GM19324 (cell line): ENCODE results near the gene SOS1.
"Not testable (repeated sequence)": the region's sequence is repeated elsewhere in the genome, so short reads cannot be mapped to it uniquely, and the experiment has no call there.

Experiments used
- ATAC-seq: cut with Tn5 transposase; IDR thresholded peaks from one replicate; pipeline ENCODE4 v1.9.1; 2021; ENCODE audit warnings: mild to moderate bottlenecking, moderate library complexity; ENCODE audit not compliant: unreplicated experiment, low FRiP score

Gene SOS1

GRCh38 chr2:39139511-39140237 is 18.8 kb upstream of the SOS1 start:
- ATAC-seq = no peak

DNA sequence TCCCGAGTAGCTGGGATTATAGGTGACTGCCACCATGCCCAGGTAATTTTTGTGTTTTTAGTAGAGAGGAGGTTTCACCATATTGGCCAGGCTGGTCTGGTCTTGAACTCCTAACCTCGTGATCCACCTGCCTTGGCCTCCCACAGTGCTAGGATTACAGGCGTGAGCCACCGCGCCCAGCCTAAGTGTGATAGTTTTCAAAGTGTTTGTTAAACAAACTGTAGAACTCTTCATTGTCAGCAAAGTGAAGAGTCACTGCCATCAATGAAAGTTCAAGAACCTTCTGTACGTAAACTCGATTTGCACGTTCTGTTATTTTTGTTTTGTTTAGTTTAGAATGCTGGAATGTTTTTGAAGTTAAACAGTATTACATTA is 18.0 kb upstream of the SOS1 start:
- no peak for ATAC-seq

GRCh38 chr2:39138187-39138836 is 17.5 kb upstream of the SOS1 start:
- not testable (repeated sequence) for ATAC-seq

- no peak for ATAC-seq
These were observed 15.9 kb upstream of the SOS1 start for GRCh38 chr2:39136799-39137198.

DNA sequence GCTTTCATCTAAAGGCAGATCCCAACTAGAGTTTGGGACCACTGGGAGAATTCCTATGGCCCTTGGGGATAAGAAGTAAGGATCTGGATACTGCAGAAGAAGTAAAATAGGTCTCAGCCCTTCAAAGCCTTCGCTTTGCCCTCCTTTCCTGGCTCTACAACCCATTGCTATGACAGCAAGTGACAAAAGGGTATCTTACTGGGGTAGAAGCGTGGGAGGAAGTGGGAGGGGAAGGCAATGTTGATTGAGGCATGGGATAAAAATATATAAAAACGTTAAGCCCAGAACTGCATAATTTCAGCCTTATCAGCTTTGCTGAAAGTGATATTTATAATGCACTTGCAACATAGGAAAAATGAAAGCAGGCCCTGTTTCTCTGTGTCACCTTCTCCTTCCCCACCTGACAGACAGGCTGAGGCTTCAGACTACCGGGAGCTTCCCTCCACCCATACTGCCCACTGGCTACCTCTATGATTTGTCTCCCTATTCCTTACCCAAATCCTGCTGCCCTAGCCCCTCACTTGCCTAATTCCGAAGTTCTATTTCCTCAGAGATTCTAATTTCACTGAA is 14.9 kb upstream of the SOS1 start:
- ATAC-seq = no peak

GRCh38 chr2:39133215-39133851 is 12.5 kb upstream of the SOS1 start:
- no peak for ATAC-seq

- peak; percentile 49 for ATAC-seq
These were observed 8.1 kb upstream of the SOS1 start for GRCh38 chr2:39128919-39129391.

- peak; percentile 44 for ATAC-seq
These were observed 7.1 kb upstream of the SOS1 start for GRCh38 chr2:39127973-39128372.

DNA sequence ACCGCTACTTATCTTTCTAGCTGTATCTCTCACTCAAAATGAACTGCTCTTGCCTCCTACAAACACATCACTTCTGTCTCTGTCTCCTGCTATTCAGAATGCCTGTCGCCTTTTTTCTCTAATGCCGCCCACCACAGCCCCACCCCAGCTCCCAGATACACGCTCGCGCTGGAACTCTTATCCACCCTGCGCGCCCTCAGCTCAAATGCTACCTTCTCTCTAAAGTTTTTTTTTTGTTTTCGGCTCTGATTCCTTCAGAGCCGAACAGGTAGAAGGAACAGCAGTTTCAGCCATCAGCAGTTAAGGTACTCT is 3.9 kb upstream of the SOS1 start:
- no peak for ATAC-seq

DNA sequence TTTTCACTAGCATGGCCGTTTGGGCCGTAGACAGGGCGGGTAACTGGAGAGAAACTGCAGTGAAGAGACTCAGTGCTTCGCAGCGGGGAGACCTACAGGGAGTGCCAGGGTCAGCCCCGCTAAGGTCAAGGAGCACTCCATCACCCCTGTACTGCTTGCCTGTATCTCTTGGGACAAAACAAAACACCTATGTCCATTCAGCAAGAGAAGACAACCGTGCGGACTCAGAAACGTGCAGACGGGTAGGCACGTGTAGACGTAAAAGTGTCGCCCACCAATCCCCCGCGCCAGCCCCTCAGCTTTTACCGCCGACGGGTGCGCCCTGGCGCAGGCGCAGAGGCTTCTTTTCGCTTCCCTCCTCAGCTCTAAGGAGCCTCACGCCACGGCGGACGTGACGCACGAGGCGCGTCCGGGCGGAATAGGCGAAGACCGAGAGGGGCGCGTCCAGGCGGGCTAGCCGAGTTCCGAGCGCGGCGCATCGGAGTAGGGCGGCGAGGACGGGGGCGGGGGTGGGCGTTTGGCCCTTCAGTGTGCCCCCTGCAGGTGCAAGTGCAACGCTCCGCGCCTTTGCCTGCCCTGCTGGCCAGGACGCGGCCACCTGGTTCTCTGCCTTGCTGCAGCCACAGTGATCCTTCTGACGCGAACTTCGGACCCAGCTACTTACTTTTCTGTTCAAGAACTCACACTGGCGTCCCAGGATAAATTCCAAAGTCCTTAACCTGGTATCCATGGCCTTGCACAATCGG is 3.3 kb upstream of the SOS1 start:
- peak; percentile 66 for ATAC-seq

GRCh38 chr2:39123436-39123999 is 2.7 kb upstream of the SOS1 start:
- ATAC-seq = no peak

DNA sequence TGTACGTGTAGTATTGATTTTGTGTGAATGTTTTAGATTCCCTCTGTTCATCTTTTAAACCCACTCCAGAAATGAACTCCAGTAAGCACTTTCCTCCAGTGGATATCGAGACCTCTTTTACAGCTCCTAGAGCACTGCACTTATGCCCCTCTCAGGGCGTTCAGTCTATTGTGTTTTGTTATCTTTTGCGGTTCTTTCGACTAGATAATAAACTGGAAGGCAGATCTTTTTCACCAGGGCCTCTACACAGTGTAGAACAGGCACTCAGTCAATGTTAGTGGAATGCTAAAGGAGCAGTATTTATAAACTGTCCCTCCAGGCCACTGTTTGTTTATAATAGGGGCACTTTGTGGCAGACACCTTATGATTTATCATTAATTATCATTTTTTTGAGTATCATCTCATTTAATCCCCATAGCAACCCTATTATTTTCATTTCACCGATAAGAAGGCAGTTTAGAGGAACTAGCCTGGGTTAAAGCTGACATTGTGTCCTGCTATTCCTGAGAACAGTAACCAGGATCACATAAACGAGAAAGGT is 742 bp upstream of the SOS1 start:
- no peak for ATAC-seq

- ATAC-seq = peak; percentile 25
These were observed 405 bp downstream of the SOS1 start for GRCh38 chr2:39120521-39120770.

DNA sequence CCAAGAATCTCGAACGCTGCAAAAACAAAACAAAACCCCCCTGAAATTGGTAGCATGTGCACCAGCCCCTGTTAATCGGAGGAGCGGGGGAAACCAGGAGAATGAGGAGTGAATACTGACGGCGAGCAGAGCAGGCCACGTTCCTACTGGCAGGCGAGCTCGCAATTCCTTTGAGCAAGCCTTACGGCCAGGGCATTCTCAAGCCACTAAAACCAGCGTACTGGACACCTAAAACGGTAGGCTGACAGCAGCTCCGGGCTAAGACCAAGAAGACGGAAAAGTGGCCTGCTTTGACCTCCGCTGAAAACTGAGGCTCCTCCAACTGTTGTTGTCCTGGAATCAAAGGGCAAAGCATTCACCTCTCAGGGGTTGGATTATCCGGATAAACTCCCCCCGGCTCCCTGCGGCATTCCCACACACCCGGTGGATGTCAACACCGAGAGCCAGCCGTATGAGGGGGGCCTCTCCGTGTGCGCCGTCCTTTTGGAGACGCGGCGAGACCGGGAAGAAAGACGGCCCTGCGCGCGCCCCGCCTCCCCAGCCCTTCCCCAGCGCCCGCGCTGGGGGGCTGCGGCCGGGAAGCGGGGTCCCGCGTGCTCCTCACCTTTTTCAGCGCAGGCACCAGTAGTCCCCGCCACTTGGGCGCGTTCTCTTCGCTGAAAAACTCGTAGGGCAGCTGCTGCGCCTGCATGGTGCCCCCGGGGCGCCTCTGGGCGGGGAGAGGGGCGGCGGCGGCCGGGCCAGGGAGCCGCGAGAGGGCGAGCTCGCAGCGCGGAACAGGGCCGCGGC is 925 bp downstream of the SOS1 start:
- ATAC-seq = peak; percentile 48

DNA sequence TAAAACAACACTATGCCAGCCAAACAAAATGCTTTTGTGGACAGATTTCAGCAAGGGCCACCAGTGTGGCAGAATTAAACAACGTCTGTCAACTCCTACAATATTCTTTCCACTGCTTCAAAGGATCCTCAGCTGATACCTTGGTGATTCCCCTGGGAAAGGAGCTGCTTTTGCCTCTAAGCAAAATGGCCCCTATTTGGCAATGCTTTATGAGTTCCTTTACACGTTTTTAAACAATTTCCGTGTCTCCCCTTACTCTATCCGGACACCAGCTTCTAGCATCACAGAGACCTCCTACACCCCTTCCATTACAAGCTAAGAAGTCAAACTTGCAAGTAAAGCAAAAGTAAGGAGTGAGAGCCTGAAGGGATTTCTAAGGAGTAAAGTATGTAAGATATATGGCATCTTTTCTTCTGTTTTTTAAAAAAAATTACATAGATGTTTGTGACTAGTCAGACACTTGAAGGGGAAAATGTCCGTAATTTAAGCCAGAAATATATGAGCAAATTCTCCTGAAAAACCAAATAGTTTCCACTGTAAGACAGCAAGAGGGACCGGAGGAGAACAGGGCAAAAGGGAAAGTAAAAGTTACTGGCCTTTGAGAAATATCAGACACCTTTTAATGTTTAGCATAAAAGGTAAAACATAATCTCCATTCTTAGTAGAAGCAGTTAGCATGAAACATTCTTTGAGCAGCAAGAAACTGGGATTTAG is 1.9 kb downstream of the SOS1 start:
- no peak for ATAC-seq

GRCh38 chr2:39115556-39115955 is 5.3 kb downstream of the SOS1 start:
- no peak for ATAC-seq

- no peak for ATAC-seq
These were observed 6.1 kb downstream of the SOS1 start for GRCh38 chr2:39114771-39115170.

- ATAC-seq = no peak
These were observed 11.3 kb downstream of the SOS1 start for GRCh38 chr2:39109537-39109936.

DNA sequence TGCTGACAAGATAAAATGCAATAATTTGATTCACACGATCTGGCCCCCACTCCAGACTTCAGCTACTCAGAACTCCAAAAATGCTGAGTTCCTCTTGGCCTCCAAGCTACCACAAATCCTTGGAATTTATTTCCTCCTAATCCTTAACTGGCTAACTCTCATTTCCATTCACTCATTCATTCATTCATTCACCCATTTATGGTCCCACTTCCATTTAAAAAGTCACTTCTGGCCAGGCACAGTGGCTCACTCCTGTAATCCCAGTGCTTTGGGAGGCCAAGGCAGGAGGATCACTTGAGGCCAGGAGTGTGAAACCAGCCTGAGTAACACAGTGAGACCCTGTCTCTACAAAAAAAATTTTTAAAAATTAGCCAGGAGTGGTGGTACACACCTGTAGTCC is 12.5 kb downstream of the SOS1 start:
- no peak for ATAC-seq
